Esophagus squamous epithelium (tissue), 5 donors: ENCODE results near the gene SLC47A2. TPM values are rescaled to one million over a fixed set of nuclear protein-coding genes. Genes with fewer than 3 reads are reported as not detected.

Source experiments
- DNase-seq: peaks from one replicate; lab custom pipeline; 2025; lab: John Stamatoyannopoulos, UW
- H3K27ac ChIP-seq, 4 donors: fragments of 200-600 bp; sonication (generic); one replicate each; pipeline ENCODE4 v1.5.1; 2016 to 2019; ENCODE audit warnings: mild to moderate bottlenecking in 1 of 4
- H3K27me3 ChIP-seq, 4 donors: fragments of 200-600 bp; sonication (generic); 1 replicate in 3 of 4; 2 replicates in 1 of 4; pipeline versions ENCODE4 v1.5.1 to v1.6.0; 2017 to 2021; ENCODE audit warnings: antibody characterized with exemption in 1 of 4
- H3K36me3 ChIP-seq, 3 donors: fragments of 200-600 bp; sonication (generic); one replicate each; pipeline ENCODE4 v1.5.1; 2016 to 2019
- H3K4me1 ChIP-seq, 3 donors: fragments of 200-600 bp; sonication (generic); one replicate each; pipeline ENCODE4 v1.5.1; 2017 to 2019
- H3K4me3 ChIP-seq, 4 donors: fragments of 200-600 bp; sonication (generic); 1 replicate in 3 of 4; 2 replicates in 1 of 4; pipeline ENCODE4 v1.5.1; 2016 to 2019; ENCODE audit warnings: mild to moderate bottlenecking in 2 of 4, moderate library complexity in 1 of 4
- H3K9me3 ChIP-seq, 3 donors: fragments of 200-600 bp; sonication (generic); one replicate each; pipeline ENCODE4 v1.5.1; 2016 to 2019
- CTCF ChIP-seq, 6 experiments: fragments of 450-650 bp in 4 of 6; fragments of 200-600 bp in 2 of 6; sonication (generic) in 2 of 6; IDR thresholded peaks; one replicate each; pipeline ENCODE4 v1.5.1; 2016 to 2019; ENCODE audit warnings: antibody characterized with exemption in 6 of 6, mild to moderate bottlenecking in 4 of 6, moderate library complexity in 4 of 6
- POLR2A ChIP-seq, 4 donors: fragments of 450-650 bp; IDR thresholded peaks; one replicate each; pipeline ENCODE4 v1.6.1; 2017; ENCODE audit warnings: antibody characterized with exemption in 4 of 4, mild to moderate bottlenecking in 4 of 4, moderate library complexity in 3 of 4
- WGBS, 2 donors: methylation state at CpG; one replicate each; pipeline ENCODE4 v1.1.5; 2018; 5-methylcytosine and 5-hydroxymethylcytosine counted together
- intact Hi-C: fragments of 100-400 bp; cut with DNase I; formaldehyde crosslinking; loops from one replicate; pipeline ENCODE4 v1.15.0; 2022
- total RNA-seq, 4 donors: library from RNA; depleted of rRNA; stranded (reverse); fragments of >200 nt; gene quantifications; one replicate each; pipeline ENCODE4 v1.1.0, GENCODE V29; 2016
- donor health status: DM: yes; HTN: yes; CAD: no.

The SLC47A2 gene
- total RNA-seq, 4 donors from 2014 or later: 0.56 to 2.2 (median 0.76) TPM; not detected in 1

- Histone ChIP-seq H3K27ac (no peak overlapping the region), H3K4me3 (no peak overlapping the region), H3K9me3 (no peaks in the 10 kb centered on the region), H3K27me3 (no peaks in the 10 kb centered on the region), H3K36me3 (no peaks in the 10 kb centered on the region), H3K4me1 (peaks cover 0 to 10% (median 0%) of the 10 kb centered on the region in 3 donors)
- no peak for TF ChIP-seq CTCF (IDR thresholded peaks at IDR 0.05)
- TF ChIP-seq POLR2A (IDR thresholded peaks at IDR 0.05): no peak
- intact Hi-C loops: loop anchor here (10.0 kb wide), 1 partner anchor 396 kb away; the partner anchor contains the start of gene B9D1
- no peak for DNase-seq
- WGBS, 2 donors: 67 to 76% methylated on average over 9 of the region's 9 CpGs
These were observed 44.4 kb upstream of the SLC47A2 start for GRCh38 chr17:19760746-19761145.

- no peaks in the 10 kb centered on the region for H3K36me3 ChIP-seq
- intact Hi-C loops: loop anchor here (10.0 kb wide), 1 partner anchor 395 kb away; the partner anchor contains the start of gene B9D1
- H3K4me1 ChIP-seq: peaks cover 0 to 13% (median 0%) of the 10 kb centered on the region in 3 donors
- H3K27me3 ChIP-seq: no peaks in the 10 kb centered on the region
- H3K4me3 ChIP-seq: no peak overlapping the region
- no peak for DNase-seq
- 79 to 84% methylated on average over 12 to 15 of the region's 24 CpGs for WGBS, 2 donors
- no peaks in the 10 kb centered on the region for H3K9me3 ChIP-seq
- no peak for TF ChIP-seq POLR2A (IDR thresholded peaks at IDR 0.05)
- no peak for TF ChIP-seq CTCF (IDR thresholded peaks at IDR 0.05)
- H3K27ac ChIP-seq: no peak overlapping the region
These were observed 43.5 kb upstream of the SLC47A2 start for GRCh38 chr17:19759568-19760549.

GRCh38 chr17:19757536-19758180 is 41.3 kb upstream of the SLC47A2 start:
- Histone ChIP-seq H3K9me3 (no peaks in the 10 kb centered on the region), H3K27me3 (no peaks in the 10 kb centered on the region), H3K4me1 (peaks cover 6 to 32% (median 14%) of the 10 kb centered on the region in 3 donors), H3K27ac (no peak overlapping the region), H3K36me3 (no peaks in the 10 kb centered on the region), H3K4me3 (no peak overlapping the region)
- no peak for TF ChIP-seq POLR2A (IDR thresholded peaks at IDR 0.05)
- no peak for TF ChIP-seq CTCF (IDR thresholded peaks at IDR 0.05)
- intact Hi-C loops: no loop called here
- 90 to 95% methylated on average over 6 to 9 of the region's 12 CpGs for WGBS, 2 donors
- no peak for DNase-seq

- 82 to 85% methylated on average over 10 of the region's 10 CpGs for WGBS, 2 donors
- intact Hi-C loops: no loop called here
- no peak for TF ChIP-seq POLR2A (IDR thresholded peaks at IDR 0.05)
- no peak for TF ChIP-seq CTCF (IDR thresholded peaks at IDR 0.05)
These were observed 40.2 kb upstream of the SLC47A2 start for GRCh38 chr17:19756546-19756945.

More at GRCh38 chr17:19756546-19756945, 40.2 kb upstream of the SLC47A2 start:
- no peaks in the 10 kb centered on the region for H3K27me3 ChIP-seq
- DNase-seq: no peak
- H3K9me3 ChIP-seq: no peaks in the 10 kb centered on the region
- no peak overlapping the region for H3K4me3 ChIP-seq
- peaks cover 13 to 36% (median 24%) of the 10 kb centered on the region in 3 donors for H3K4me1 ChIP-seq
- no peaks in the 10 kb centered on the region for H3K36me3 ChIP-seq
- no peak overlapping the region for H3K27ac ChIP-seq
